Ecto neural progenitor cell (in vitro differentiated cells): ENCODE results near the gene CDY2A.
"Not testable (repeated sequence)": the region's sequence is repeated elsewhere in the genome, so short reads cannot be mapped to it uniquely, and the experiment has no call there.

Experiments
- DNase-seq: peaks from one replicate; pipeline ENCODE4 v3.0.0-alpha.2; 2018; ENCODE audit warnings: low spot score

Gene CDY2A

GRCh38 chrY:18025487-18025886, at the start of gene CDY2A:
CDY2A (plus strand) TSS chrY:18025787; CDS start chrY:18026115, 328 bp downstream.
- not testable (repeated sequence) for DNase-seq

GRCh38 chrY:17997586-17997985, 28.0 kb upstream of the CDY2A start:
- DNase-seq, result not testable (repeated sequence)

GRCh38 chrY:17998266-17998665, 27.3 kb upstream of the CDY2A start:
- DNase-seq, result not testable (repeated sequence)

GRCh38 chrY:18023897-18024296, 1.7 kb upstream of the CDY2A start:
- not testable (repeated sequence) for DNase-seq

GRCh38 chrY:18028845-18029244, 3.3 kb downstream of the CDY2A start:
- DNase-seq, result not testable (repeated sequence)

- not testable (repeated sequence) for DNase-seq
Measured at GRCh38 chrY:18030178-18030577, 4.6 kb downstream of the CDY2A start.

GRCh38 chrY:18034100-18034814, 8.7 kb downstream of the CDY2A start:
- DNase-seq, result not testable (repeated sequence)

GRCh38 chrY:18034864-18035263, 9.3 kb downstream of the CDY2A start:
- DNase-seq, result not testable (repeated sequence)

- not testable (repeated sequence) for DNase-seq
Measured at GRCh38 chrY:18044990-18045389, 19.4 kb downstream of the CDY2A start.

- DNase-seq, result not testable (repeated sequence)
Measured at GRCh38 chrY:18048149-18049040, 22.8 kb downstream of the CDY2A start.

- DNase-seq, result not testable (repeated sequence)
Measured at GRCh38 chrY:18049061-18049460, 23.5 kb downstream of the CDY2A start.

- not testable (repeated sequence) for DNase-seq
Measured at GRCh38 chrY:18056473-18056872, 30.9 kb downstream of the CDY2A start.

- DNase-seq, result not testable (repeated sequence)
Measured at GRCh38 chrY:18073464-18073863, 47.9 kb downstream of the CDY2A start.
